MM.1S (cell line): ENCODE results near the gene SSUH2.

ENCODE experiments used
- CTCF ChIP-seq: fragments of 300-600 bp; sonication (generic); IDR thresholded peaks from 2 replicates; pipeline ENCODE4 v1.5.1; 2016; ENCODE audit warnings: antibody characterized with exemption, low read length, mixed read lengths
- EZH2 ChIP-seq: fragments of 300-600 bp; sonication (generic); optimal IDR thresholded peaks from 2 replicates; pipeline ENCODE3; 2017; ENCODE audit warnings: low read depth, mild to moderate bottlenecking, antibody characterized with exemption, low read length, mixed read lengths
- EZH2phosphoT487 ChIP-seq: fragments of 300-600 bp; sonication (generic); IDR thresholded peaks from 2 replicates; pipeline ENCODE4 v1.6.1; 2018; ENCODE audit warnings: antibody characterized with exemption, low read length

GRCh38 chr3:8621141-8621540 lies 23.5 kb downstream of the SSUH2 start:
- TF ChIP-seq EZH2phosphoT487 (no peak), EZH2 (no peak), CTCF (no peak)
